Hepatocyte (in vitro differentiated cells): ENCODE measurements around the gene STPG3.

Source experiments
- EZH2 ChIP-seq: fragments of 200-600 bp; sonication (generic); IDR thresholded peaks from 2 replicates; pipeline ENCODE4 v1.6.1; 2016; ENCODE audit warnings: antibody characterized with exemption, mild to moderate bottlenecking, borderline replicate concordance
- TF ChIP-seq, protein P1 (sequence below): fragments of 200-600 bp; sonication (generic); IDR thresholded peaks from 2 replicates; pipeline ENCODE4 v1.5.1; 2016; ENCODE audit warnings: antibody characterized with exemption, mild to moderate bottlenecking; ENCODE audit not compliant: poor library complexity

DNA sequence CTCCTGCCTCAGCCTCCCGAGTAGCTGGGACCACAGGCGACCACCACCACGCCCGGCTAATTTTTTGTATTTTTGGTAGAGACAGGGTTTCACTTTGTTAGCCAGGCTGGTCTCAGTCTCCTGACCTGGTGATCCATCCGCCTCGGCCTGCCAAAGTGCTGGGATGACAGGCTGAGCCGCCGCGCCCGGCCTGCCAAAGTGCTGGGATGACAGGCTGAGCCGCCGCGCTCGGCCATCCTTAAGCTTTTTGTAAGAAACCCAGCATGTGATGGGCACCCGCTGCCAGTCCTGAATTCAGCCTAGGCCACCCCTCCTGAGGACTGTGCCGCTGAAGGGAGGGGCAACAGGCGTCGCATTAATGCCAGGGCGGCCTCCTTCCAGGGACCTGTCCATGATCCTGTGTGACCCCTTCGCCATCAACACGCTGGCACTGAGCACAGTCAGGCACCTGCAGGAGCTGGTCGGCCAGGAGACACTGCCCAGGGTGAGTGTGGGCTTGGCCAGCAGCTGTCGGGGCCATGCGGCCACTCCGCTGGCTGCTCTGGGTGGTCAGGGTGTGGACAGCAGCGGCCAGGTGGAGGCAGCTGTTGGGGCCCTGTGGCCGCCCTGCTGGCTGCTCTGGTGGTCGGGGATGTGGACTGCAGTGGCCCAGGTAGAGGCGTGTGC, 14.5 kb downstream of the STPG3 start:
- no peak for TF ChIP-seq EZH2
- TF ChIP-seq, protein P1, sequence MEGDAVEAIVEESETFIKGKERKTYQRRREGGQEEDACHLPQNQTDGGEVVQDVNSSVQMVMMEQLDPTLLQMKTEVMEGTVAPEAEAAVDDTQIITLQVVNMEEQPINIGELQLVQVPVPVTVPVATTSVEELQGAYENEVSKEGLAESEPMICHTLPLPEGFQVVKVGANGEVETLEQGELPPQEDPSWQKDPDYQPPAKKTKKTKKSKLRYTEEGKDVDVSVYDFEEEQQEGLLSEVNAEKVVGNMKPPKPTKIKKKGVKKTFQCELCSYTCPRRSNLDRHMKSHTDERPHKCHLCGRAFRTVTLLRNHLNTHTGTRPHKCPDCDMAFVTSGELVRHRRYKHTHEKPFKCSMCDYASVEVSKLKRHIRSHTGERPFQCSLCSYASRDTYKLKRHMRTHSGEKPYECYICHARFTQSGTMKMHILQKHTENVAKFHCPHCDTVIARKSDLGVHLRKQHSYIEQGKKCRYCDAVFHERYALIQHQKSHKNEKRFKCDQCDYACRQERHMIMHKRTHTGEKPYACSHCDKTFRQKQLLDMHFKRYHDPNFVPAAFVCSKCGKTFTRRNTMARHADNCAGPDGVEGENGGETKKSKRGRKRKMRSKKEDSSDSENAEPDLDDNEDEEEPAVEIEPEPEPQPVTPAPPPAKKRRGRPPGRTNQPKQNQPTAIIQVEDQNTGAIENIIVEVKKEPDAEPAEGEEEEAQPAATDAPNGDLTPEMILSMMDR, result no peak
